HepG2 (cell line): ENCODE data around the gene BRD2. TPM values are rescaled to one million over a fixed set of nuclear protein-coding genes. Genes with fewer than 3 reads are reported as not detected.

Source experiments
- DRAP1 ChIP-seq: IDR thresholded peaks from 2 replicates; pipeline ENCODE4 v1.6.1; 2016; ENCODE audit warnings: missing genetic modification reagents, missing compliant biosample characterization
- FOXC1 ChIP-seq: sonication (generic); formaldehyde crosslinking; IDR thresholded peaks from 2 replicates; pipeline ENCODE4 v1.8.0; 2022; ENCODE audit warnings: mild to moderate bottlenecking, missing genetic modification reagents, borderline replicate concordance
- HNRNPL ChIP-seq: fragments of 200-400 bp; formaldehyde crosslinking; IDR thresholded peaks from 2 replicates; pipeline ENCODE4 v1.6.1; 2017; ENCODE audit warnings: mild to moderate bottlenecking, low read depth, low read length
- REL ChIP-seq: sonication (generic); formaldehyde crosslinking; conservative IDR thresholded peaks from 2 replicates; pipeline ENCODE4 v1.8.0; 2022; ENCODE audit warnings: mild to moderate bottlenecking, missing genetic modification reagents, moderate library complexity
- THYN1 ChIP-seq: sonication (generic); formaldehyde crosslinking; IDR thresholded peaks from 2 replicates; pipeline ENCODE4 v1.8.1; 2023; ENCODE audit warnings: low read depth, mild to moderate bottlenecking, moderate library complexity, missing genetic modification reagents, borderline replicate concordance
- ZBTB46 ChIP-seq: sonication (generic); formaldehyde crosslinking; IDR thresholded peaks from 2 replicates; pipeline ENCODE4 v1.4.0; 2020; ENCODE audit warnings: mild to moderate bottlenecking, missing genetic modification reagents, borderline replicate concordance
- ZFP36L2 ChIP-seq: sonication (generic); formaldehyde crosslinking; IDR thresholded peaks from 2 replicates; pipeline ENCODE4 v1.4.0; 2020; ENCODE audit warnings: missing genetic modification reagents
- ZIK1 ChIP-seq: sonication (generic); formaldehyde crosslinking; IDR thresholded peaks from 2 replicates; pipeline ENCODE4 v1.5.0; 2020; ENCODE audit warnings: mild to moderate bottlenecking, low read depth, missing genetic modification reagents, borderline replicate concordance
- ZNF296 ChIP-seq: sonication (generic); formaldehyde crosslinking; conservative IDR thresholded peaks from 2 replicates; pipeline ENCODE4 v1.5.0; 2020; ENCODE audit warnings: mild to moderate bottlenecking, missing genetic modification reagents
- ZNF512 ChIP-seq: sonication (generic); formaldehyde crosslinking; IDR thresholded peaks from 2 replicates; pipeline ENCODE4 v1.4.0; 2020; ENCODE audit warnings: mild to moderate bottlenecking, missing genetic modification reagents
- ZNF546 ChIP-seq: sonication (generic); formaldehyde crosslinking; conservative IDR thresholded peaks from 2 replicates; pipeline ENCODE4 v1.8.1; 2023; ENCODE audit warnings: mild to moderate bottlenecking, missing genetic modification reagents
- ZNF878 ChIP-seq: sonication (generic); formaldehyde crosslinking; IDR thresholded peaks from 2 replicates; pipeline ENCODE4 v1.8.1; 2023; ENCODE audit warnings: mild to moderate bottlenecking, missing genetic modification reagents, moderate library complexity
- polyA plus RNA-seq, 8 experiments: library from polyadenylated mRNA; depleted of rRNA in 3 of 8; stranded (reverse) in 7 of 8; unstranded in 1 of 8; fragments of >200 nt; fragmentation: Illumina TruSeq in 4 of 8; extraction: Trizol in 4 of 8; gene quantifications; 2 replicates each; pipeline versions ENCODE4 v1.2.1 to v1.2.3, GENCODE V29; 2011 to 2016; ENCODE audit warnings: low read depth in 4 of 8, missing spikeins in 1 of 8, mixed read lengths in 1 of 8; ENCODE audit not compliant: insufficient read depth in 1 of 8
- total RNA-seq, 5 experiments: library from RNA; depleted of rRNA; stranded (reverse); fragments of >200 nt; fragmentation: Illumina TruSeq; extraction: Trizol; gene quantifications; 2 replicates each; pipeline ENCODE4 v1.2.3, GENCODE V29; 2016; ENCODE audit warnings: low read depth in 1 of 5
- TF ChIP-seq, protein P1 (sequence below): IDR thresholded peaks from 2 replicates; pipeline ENCODE4 v1.6.1; 2012; ENCODE audit warnings: low read length, improper control_type of control experiment
- TF ChIP-seq, protein P2 (sequence below): sonication (generic); formaldehyde crosslinking; IDR thresholded peaks from 2 replicates; pipeline ENCODE4 v1.8.0; 2022; ENCODE audit warnings: missing genetic modification reagents, mild to moderate bottlenecking, borderline replicate concordance

The BRD2 gene
- total and polyA plus RNA-seq, 2 of the 13 experiments (the other 11 are each of a cell fraction or from before 2014, with no cell fraction given): 143 to 202 TPM

GRCh38 chr6:32970413-32971241 is 2.2 kb downstream of the BRD2 start (continued):
- TF ChIP-seq, protein P1, sequence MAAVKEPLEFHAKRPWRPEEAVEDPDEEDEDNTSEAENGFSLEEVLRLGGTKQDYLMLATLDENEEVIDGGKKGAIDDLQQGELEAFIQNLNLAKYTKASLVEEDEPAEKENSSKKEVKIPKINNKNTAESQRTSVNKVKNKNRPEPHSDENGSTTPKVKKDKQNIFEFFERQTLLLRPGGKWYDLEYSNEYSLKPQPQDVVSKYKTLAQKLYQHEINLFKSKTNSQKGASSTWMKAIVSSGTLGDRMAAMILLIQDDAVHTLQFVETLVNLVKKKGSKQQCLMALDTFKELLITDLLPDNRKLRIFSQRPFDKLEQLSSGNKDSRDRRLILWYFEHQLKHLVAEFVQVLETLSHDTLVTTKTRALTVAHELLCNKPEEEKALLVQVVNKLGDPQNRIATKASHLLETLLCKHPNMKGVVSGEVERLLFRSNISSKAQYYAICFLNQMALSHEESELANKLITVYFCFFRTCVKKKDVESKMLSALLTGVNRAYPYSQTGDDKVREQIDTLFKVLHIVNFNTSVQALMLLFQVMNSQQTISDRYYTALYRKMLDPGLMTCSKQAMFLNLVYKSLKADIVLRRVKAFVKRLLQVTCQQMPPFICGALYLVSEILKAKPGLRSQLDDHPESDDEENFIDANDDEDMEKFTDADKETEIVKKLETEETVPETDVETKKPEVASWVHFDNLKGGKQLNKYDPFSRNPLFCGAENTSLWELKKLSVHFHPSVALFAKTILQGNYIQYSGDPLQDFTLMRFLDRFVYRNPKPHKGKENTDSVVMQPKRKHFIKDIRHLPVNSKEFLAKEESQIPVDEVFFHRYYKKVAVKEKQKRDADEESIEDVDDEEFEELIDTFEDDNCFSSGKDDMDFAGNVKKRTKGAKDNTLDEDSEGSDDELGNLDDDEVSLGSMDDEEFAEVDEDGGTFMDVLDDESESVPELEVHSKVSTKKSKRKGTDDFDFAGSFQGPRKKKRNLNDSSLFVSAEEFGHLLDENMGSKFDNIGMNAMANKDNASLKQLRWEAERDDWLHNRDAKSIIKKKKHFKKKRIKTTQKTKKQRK: no peak
- TF ChIP-seq ZNF878 (CRISPR knock-in tag): peak; percentile 58; the same call in 1 of the 2 replicates
- peak; percentile 13; the same call in 1 of the 2 replicates for TF ChIP-seq HNRNPL
- TF ChIP-seq ZNF512 (CRISPR knock-in tag): no peak
- TF ChIP-seq, protein P2, sequence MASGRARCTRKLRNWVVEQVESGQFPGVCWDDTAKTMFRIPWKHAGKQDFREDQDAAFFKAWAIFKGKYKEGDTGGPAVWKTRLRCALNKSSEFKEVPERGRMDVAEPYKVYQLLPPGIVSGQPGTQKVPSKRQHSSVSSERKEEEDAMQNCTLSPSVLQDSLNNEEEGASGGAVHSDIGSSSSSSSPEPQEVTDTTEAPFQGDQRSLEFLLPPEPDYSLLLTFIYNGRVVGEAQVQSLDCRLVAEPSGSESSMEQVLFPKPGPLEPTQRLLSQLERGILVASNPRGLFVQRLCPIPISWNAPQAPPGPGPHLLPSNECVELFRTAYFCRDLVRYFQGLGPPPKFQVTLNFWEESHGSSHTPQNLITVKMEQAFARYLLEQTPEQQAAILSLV (CRISPR knock-in tag): no peak
- TF ChIP-seq ZBTB46: no peak; the same call in none of the 2 replicates
- TF ChIP-seq REL (CRISPR knock-in tag): peak; percentile 64; the same call in 1 of the 2 replicates
- no peak for TF ChIP-seq THYN1 (CRISPR knock-in tag)
- TF ChIP-seq DRAP1: no peak
- peak; percentile 70; the same call in 1 of the 2 replicates for TF ChIP-seq FOXC1
- TF ChIP-seq ZIK1 (CRISPR knock-in tag): no peak
- TF ChIP-seq ZFP36L2 (CRISPR knock-in tag): peak; percentile 66; the same call in 1 of the 2 replicates
- no peak for TF ChIP-seq ZNF546 (CRISPR knock-in tag)
- TF ChIP-seq ZNF296 (CRISPR knock-in tag): no peak
